ENCODE data around the gene DOK5.

Gene DOK5

GRCh38 chr20:54515793-54516628 lies 40.6 kb downstream of the DOK5 start:
- DNase-seq: no peak

DNA sequence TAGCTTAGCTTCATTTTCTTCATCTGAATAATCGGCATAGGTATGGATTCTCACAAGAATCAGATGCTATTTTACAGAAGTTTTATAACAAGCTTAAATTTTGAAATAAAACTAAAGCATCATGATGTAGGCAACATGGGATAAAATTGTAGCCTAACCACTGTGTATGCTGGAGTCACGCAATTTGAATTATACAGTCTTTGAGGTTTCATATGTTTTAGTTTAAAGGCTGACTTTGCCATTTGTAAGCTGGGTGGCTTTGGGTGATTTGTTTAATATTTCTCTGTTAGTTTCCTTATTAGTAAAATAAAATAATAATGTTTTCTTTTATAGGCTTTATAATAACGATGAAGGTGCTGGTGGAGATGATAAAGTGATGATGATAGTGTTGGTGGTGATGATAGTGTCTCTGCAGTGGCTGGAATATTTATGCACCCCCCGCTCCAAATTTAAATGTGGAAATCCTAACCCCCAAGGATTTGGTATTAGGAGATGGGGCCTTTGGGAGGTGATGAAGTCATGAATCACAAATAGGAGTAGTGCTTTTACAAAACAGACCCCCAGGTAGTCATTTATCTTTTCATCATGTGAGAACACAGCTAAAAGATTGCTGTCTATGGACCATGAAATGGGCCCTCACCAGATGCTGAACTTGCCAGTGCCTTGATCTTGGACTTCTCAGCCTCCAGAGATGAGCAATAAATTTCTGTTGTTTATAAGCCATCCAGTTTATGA lies 42.0 kb downstream of the DOK5 start:
- no peak for DNase-seq

DNA sequence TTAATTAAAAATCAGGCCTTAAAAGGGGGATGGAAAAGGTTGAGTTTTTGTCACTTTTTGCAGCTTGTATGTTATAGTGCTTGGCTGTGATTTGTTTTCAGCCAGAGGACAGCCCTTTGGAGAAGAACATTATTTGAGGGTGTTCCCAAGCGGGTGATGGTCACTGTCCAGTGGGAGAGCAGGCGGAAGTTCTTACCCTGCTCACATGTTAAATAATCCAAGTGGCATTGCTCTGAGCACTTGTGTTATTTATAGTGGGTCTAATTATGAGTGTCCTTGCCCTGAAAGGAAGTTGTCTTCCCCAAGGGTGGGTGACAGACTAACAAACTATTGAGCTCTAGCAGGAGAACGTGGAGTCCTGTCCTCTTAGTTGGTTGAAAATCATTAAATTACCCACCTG lies 49.5 kb downstream of the DOK5 start:
- DNase-seq: no peak

DNA sequence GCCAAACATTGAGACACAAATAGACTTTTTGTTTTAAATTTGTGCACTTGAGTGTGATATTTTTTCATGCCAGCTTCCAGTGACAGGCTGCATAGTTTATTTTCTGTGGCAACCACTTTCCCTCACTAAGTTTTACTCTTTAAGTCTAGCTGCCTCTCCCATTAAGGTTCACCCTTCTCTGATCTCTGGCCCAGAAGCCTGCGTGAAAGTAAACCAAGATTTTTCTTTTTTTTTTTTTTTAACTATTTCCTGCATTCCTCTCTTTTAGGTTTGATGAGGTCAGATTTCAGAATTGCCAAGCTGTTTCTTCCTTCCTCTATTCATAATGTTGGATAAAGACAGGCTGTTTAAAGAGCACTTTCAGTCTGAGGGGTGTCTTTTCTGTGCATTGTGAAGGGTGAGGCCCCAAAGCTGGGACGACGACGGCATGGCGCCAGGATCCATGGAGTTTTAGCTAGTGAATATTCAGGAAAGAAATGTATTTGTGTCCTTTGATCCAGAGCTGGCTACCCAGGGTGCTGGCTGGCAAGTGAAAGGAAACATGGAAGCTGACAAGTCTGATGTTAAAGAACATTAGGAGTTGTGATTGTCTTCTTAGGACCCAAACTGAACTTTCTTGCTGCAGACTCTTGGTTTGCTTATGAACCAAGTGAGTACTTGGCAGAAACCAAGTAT lies 50.7 kb downstream of the DOK5 start:
- no peak for DNase-seq

DNA sequence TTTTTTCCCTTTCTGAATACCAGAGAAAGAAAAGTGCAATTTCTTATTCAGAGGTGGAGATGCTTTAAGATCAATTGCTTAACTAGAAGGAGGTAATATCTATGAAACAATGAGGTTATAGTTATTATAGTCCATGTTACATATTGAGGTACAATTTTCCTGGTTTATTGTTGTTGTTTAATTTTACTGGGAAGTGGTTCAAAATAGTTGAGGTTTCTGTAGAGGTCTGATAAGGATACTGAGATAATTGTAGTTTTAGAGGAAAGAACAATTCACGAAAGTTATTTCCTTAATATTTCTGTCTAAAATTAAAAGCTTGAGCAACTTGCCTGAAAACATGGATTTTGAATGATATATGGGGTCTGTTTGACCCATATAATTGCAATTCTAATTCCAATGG lies 51.4 kb downstream of the DOK5 start:
- DNase-seq: no peak

DNA sequence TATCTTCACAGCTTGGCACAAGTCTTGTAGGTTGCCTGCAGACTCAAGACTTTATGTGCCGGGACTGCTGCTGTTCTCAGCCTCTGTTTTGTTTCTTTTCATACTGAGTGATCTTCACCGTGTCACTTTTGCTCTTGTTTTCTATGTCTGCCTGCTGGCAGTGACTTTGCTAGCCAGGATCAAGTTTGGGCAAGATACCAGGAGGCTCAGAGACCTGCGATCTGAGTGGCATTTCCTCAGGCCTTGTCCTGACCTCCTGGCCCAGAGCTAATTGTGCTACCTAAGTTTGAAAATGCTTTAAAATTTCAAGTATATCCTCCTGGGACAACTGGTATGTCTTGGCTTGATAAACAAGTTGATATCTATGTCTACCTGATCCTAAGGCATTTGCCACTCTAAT lies 57.2 kb downstream of the DOK5 start:
- no peak for DNase-seq

- no peak for DNase-seq
These were observed 58.7 kb downstream of the DOK5 start for GRCh38 chr20:54534101-54534500.

DNA sequence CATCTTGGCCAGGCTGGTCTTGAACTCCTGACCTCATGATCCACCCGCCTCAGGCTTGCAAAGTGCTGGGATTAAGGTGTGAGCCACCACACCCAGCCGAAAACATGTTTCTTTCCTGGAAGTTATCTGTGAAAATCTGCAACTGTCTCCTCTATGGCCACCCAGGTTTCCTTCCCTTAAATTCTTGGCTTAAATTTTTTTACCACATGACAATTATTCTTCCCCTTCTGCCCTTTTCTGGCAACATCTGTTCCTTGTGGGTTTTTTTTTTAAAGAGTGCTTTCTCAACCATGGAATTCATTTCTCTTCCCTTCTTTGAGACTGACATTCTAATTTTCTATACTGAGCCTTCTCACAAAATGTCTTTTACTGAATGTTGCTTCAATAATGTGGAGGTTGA lies 59.6 kb downstream of the DOK5 start:
- DNase-seq: no peak

DNA sequence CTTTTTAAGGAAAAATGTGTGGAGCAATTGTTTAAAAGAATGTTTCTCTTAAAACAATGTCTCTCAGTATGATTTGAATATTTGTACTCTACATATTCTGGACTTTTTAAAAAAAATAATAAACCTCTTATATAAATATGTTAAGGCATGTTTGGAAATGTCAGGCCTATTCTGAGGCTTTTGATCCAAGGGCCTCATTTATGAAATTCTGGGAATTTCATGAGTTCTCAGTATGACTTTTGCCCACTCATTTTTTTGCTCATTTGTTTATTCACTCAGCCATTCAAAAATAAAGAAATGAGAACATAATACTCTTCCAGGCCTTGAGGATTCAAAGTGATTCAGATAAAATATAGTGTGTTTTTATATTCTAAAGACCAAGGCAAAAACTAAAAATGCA lies 60.4 kb downstream of the DOK5 start:
- no peak for DNase-seq

DNA sequence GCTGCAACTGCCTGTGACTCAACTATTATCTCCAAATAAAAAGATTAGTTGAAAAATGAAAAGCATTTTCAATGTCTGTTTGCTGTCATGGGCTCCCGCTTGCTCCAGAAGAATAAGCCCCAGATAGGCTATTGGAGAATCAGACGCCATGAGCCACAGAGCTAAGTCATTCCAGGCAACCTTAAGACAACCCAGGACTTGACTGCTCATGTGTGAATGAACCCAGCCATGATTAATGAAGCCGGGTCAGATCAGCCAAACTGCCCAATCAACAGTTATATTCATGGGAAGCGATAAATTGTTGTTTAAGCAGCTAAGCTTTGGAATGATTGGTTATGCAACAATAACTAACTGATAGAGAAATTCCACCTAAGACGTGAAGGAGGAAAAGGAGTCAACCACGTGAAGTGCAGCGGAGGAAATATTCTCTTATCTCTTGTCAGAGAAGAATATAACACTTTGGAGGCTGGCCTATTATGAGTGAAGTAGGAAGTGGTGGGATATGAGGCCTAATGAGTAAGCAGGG lies 64.2 kb downstream of the DOK5 start:
- no peak for DNase-seq

GRCh38 chr20:54543369-54543768 lies 68.0 kb downstream of the DOK5 start:
- DNase-seq: no peak

DNA sequence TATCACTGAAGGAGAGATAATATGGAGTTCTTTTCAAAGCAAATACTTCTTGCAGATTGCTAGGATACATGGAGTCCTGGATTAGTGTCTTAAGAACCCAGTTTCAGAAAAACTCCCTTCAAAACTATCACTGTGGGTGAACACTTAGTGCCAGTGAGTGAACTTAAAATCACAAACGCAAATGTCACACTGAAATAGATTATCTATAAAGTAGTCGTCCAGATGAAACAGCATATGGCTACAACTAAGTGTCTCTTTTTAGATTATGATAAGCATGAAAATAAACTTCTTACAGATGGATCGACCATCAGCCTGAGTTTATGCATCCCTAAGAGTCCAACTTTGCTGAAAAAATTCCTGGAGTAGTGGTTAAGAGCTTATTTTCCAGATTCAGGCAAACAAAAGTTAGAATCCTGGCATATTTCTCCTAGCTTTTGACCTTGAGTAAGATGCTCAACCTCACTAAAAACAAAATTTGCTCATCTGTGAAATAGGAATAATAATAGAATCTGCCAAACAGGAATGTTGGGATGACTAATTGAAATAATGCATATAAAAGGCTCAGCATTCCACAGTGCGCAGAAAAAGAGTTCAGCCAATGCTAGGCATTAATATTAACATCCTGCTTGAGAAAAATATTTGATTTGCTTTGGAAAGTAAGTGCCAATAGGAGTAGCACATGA lies 70.4 kb downstream of the DOK5 start:
- no peak for DNase-seq

- DNase-seq: no peak
These were observed 73.5 kb downstream of the DOK5 start for GRCh38 chr20:54548849-54549248.

- DNase-seq: no peak
These were observed 74.4 kb downstream of the DOK5 start for GRCh38 chr20:54549658-54550326.

- no peak for DNase-seq
These were observed 75.5 kb downstream of the DOK5 start for GRCh38 chr20:54550776-54551396.

DNA sequence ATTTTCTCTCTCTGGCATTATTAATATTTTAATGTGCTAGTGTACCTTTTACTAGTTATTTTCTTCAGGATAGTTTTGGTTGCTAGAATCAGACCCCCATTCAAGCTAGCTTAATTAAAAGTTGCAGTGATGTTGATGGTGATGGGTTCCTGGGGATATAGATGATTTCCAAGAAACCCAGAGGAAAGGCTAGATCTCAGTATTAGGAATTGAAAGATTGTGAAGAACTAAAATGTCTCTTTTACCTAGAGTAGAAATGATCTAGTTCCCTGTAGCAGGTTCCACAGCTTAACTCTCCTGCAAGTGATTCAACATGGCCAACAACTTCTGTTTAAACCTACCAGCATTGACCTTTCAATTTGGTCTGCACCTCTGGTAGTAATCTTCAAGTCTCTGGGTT lies 78.6 kb downstream of the DOK5 start:
- no peak for DNase-seq

DNA sequence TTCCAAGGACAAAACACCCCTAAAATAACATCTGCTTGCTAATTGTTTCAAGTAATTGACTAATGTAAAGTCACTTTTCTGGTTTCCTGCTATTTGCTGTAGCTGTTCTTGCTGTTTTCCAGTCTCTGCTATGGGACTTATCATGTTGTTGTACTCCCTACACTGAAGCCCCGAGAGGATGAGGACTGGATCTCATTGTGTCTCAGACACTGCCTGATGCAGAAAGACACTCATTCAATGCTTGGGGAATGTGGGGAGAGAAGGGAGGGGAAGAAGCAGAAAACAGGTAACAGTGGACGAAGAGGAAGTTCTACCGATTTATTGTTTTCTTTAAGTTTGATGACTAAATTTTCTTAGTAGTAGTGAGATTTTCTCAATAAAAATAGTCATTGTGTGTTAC lies 79.8 kb downstream of the DOK5 start:
- no peak for DNase-seq

GRCh38 chr20:54556406-54556805 lies 81.0 kb downstream of the DOK5 start:
- no peak for DNase-seq

- DNase-seq: no peak
These were observed 82.6 kb downstream of the DOK5 start for GRCh38 chr20:54557806-54558590.

- no peak for DNase-seq
These were observed 84.5 kb downstream of the DOK5 start for GRCh38 chr20:54559890-54560289.

DNA sequence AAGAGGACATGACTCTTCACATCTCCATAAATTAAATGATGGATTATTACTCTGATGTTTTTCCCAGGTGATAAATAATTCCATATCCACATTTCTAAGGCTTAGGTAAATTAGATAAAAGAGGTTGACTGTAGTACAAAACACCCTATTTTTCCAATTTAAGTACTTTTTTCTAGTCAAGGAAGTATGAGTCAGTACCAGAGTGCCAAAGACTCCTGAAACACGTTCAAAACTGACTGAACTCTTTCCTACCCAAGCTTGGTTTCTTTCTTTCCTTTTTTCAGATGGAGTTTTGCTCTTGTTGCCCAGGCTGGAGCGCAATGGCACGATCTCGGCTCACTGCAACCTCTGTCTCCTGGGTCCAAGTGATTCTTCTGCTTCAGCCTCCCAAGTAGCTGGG lies 85.0 kb downstream of the DOK5 start:
- no peak for DNase-seq

Measured in activated CD4-positive, CD25-positive, alpha-beta regulatory T cell (primary cell).